H1 (cell line): ENCODE data around the gene COQ7. TPM values are rescaled to one million over a fixed set of nuclear protein-coding genes. Genes with fewer than 3 reads are reported as not detected.

Experiments used
- CTCF ChIA-PET: fragments of 300-600 bp; sonication (Branson Sonifier 250); formaldehyde crosslinking; loops from one replicate; lab custom pipeline; 2021; ENCODE audit not compliant: partially characterized antibody; lab: Charles Lee
- POLR2A ChIA-PET: fragments of 300-600 bp; sonication (Branson Sonifier 250); formaldehyde crosslinking; loops from one replicate; lab custom pipeline; 2021; ENCODE audit warnings: inconsistent platforms; ENCODE audit not compliant: partially characterized antibody; lab: Charles Lee
- DNase-seq, 2 experiments: peaks; one replicate each; pipeline versions ENCODE4 v3.0.0 to v3.0.0-alpha.2; 2010 to 2022; ENCODE audit warnings: low spot score in 2 of 2, low read depth in 1 of 2, mixed read lengths in 1 of 2
- FAIRE-seq: peaks from 2 replicates; lab custom pipeline; 2011; peaks lifted over from hg19 to GRCh38; lab: Jason Lieb, UNC
- H2AFZ ChIP-seq: 2 replicates; pipeline ENCODE4 v1.8.1; 2012; ENCODE audit warnings: low read length, inconsistent platforms
- H2AK5ac ChIP-seq: 2 replicates; pipeline ENCODE4 v1.6.1; 2013; ENCODE audit warnings: low read depth, low read length
- H2BK120ac ChIP-seq: replicated peaks from 2 replicates; pipeline ENCODE3; 2013; ENCODE audit warnings: low read depth, low read length, inconsistent platforms
- H2BK12ac ChIP-seq: 2 replicates; pipeline ENCODE4 v1.6.1; 2013; ENCODE audit warnings: low read depth, low read length
- H2BK15ac ChIP-seq: 2 replicates; pipeline ENCODE4 v1.6.1; 2013; ENCODE audit warnings: low read length
- H2BK20ac ChIP-seq: 2 replicates; pipeline ENCODE4 v1.6.1; 2013; ENCODE audit warnings: low read length
- H2BK5ac ChIP-seq: 2 replicates; pipeline ENCODE4 v1.6.1; 2013; ENCODE audit warnings: low read depth, low read length
- H3K14ac ChIP-seq: 2 replicates; pipeline ENCODE4 v1.6.1; 2013; ENCODE audit warnings: inconsistent platforms; ENCODE audit not compliant: insufficient read length
- H3K18ac ChIP-seq: 2 replicates; pipeline ENCODE4 v1.6.1; 2013; ENCODE audit warnings: low read length; ENCODE audit errors: extremely low read depth
- H3K23ac ChIP-seq: 2 replicates; pipeline ENCODE4 v1.6.1; 2013; ENCODE audit warnings: inconsistent platforms; ENCODE audit not compliant: insufficient read length
- H3K23me2 ChIP-seq: 2 replicates; pipeline ENCODE4 v1.6.1; 2013; ENCODE audit warnings: low read depth, low read length
- H3K27ac ChIP-seq: 2 replicates; pipeline ENCODE4 v1.6.1; 2011; ENCODE audit warnings: low read depth, low read length, inconsistent platforms
- H3K27me3 ChIP-seq, 4 experiments: replicated peaks in 1 of 4; 1 replicate in 1 of 4; 2 replicates in 3 of 4; pipeline versions ENCODE4 v1.6.1 to v1.8.1; 2011 to 2013; ENCODE audit warnings: low read length in 3 of 4, mild to moderate bottlenecking in 3 of 4, inconsistent platforms in 2 of 4, mixed read lengths in 2 of 4, moderate library complexity in 1 of 4; ENCODE audit not compliant: control insufficient read depth in 3 of 4, insufficient read depth in 3 of 4; ENCODE audit errors: extremely low read depth in 1 of 4
- H3K36me3 ChIP-seq, 4 experiments: 2 replicates each; pipeline versions ENCODE4 v1.6.1 to v1.8.1; 2011 to 2013; ENCODE audit warnings: mild to moderate bottlenecking in 4 of 4, low read length in 3 of 4, moderate library complexity in 2 of 4, control low read depth in 1 of 4, inconsistent platforms in 1 of 4; ENCODE audit not compliant: insufficient read depth in 4 of 4, control insufficient read depth in 2 of 4
- H3K4ac ChIP-seq: replicated peaks from 2 replicates; pipeline ENCODE3; 2013; ENCODE audit warnings: low read length, low read depth, mixed read lengths, inconsistent platforms; ENCODE audit not compliant: insufficient read length
- H3K4me1 ChIP-seq, 4 experiments: replicated peaks in 1 of 4; 1 replicate in 1 of 4; 2 replicates in 3 of 4; pipeline versions ENCODE4 v1.6.1 to v1.8.1; 2011 to 2013; ENCODE audit warnings: low read length in 3 of 4, inconsistent platforms in 2 of 4, mixed read lengths in 1 of 4; ENCODE audit not compliant: insufficient read depth in 4 of 4, control insufficient read depth in 3 of 4
- H3K4me2 ChIP-seq, 2 experiments: 2 replicates each; pipeline versions ENCODE4 v1.6.1 to v1.8.1; 2011 to 2013; ENCODE audit warnings: low read depth in 2 of 2, low read length in 2 of 2, control low read depth in 1 of 2, inconsistent platforms in 1 of 2, mild to moderate bottlenecking in 1 of 2; ENCODE audit not compliant: insufficient read depth in 1 of 2
- H3K4me3 ChIP-seq, 4 experiments: fragments of 200-600, 300-600 bp in 1 of 4; sonication (generic), shearing (Covaris generic), sonication (Bioruptor Twin) in 1 of 4; 2 replicates each; pipeline versions ENCODE4 v1.5.1 to v1.8.1; 2011 to 2016; ENCODE audit warnings: low read length in 4 of 4, low read depth in 3 of 4, control low read depth in 2 of 4, inconsistent platforms in 2 of 4, mild to moderate bottlenecking in 2 of 4, mixed read lengths in 1 of 4, moderate library complexity in 1 of 4; ENCODE audit not compliant: insufficient read depth in 2 of 4; ENCODE audit errors: extremely low read depth in 1 of 4
- H3K56ac ChIP-seq: replicated peaks from 2 replicates; pipeline ENCODE3; 2013; ENCODE audit warnings: low read depth, mild to moderate bottlenecking, mixed read lengths, low read length, inconsistent platforms; ENCODE audit not compliant: insufficient read length
- H3K79me1 ChIP-seq: 2 replicates; pipeline ENCODE4 v1.6.1; 2013; ENCODE audit warnings: low read depth, low read length, control low read depth
- H3K79me2 ChIP-seq, 2 experiments: 2 replicates each; pipeline versions ENCODE4 v1.6.1 to v1.8.1; 2012 to 2013; ENCODE audit warnings: low read length in 2 of 2, mild to moderate bottlenecking in 2 of 2, inconsistent platforms in 1 of 2; ENCODE audit not compliant: insufficient read depth in 2 of 2, control insufficient read depth in 1 of 2
- H3K9ac ChIP-seq, 4 experiments: replicated peaks in 1 of 4; 1 replicate in 1 of 4; 2 replicates in 3 of 4; pipeline versions ENCODE4 v1.6.1 to v1.8.1; 2011 to 2013; ENCODE audit warnings: low read depth in 3 of 4, low read length in 3 of 4, control low read depth in 2 of 4, mild to moderate bottlenecking in 2 of 4, moderate library complexity in 2 of 4, inconsistent platforms in 1 of 4; ENCODE audit errors: extremely low read depth in 1 of 4
- H3K9me3 ChIP-seq, 2 experiments: 2 replicates each; pipeline versions ENCODE4 v1.6.1 to v1.8.1; 2012 to 2013; ENCODE audit warnings: mild to moderate bottlenecking in 2 of 2, moderate library complexity in 2 of 2, control low read depth in 1 of 2, inconsistent platforms in 1 of 2, low read depth in 1 of 2, low read length in 1 of 2, mixed read lengths in 1 of 2; ENCODE audit not compliant: insufficient read depth in 2 of 2
- H4K20me1 ChIP-seq, 2 experiments: replicated peaks in 1 of 2; 2 replicates each; pipeline versions ENCODE3 to v1.8.1; 2011 to 2013; ENCODE audit warnings: inconsistent platforms in 2 of 2, low read length in 2 of 2, mild to moderate bottlenecking in 1 of 2; ENCODE audit not compliant: insufficient read depth in 2 of 2, control insufficient read depth in 1 of 2
- H4K5ac ChIP-seq: 2 replicates; pipeline ENCODE4 v1.6.1; 2013; ENCODE audit warnings: low read length, low read depth, mixed read lengths, inconsistent platforms; ENCODE audit not compliant: insufficient read length
- H4K8ac ChIP-seq: 2 replicates; pipeline ENCODE4 v1.8.0; 2013; ENCODE audit warnings: mild to moderate bottlenecking, moderate library complexity, low read length, inconsistent platforms; ENCODE audit not compliant: insufficient read depth; ENCODE audit errors: extremely low read depth
- H4K91ac ChIP-seq: replicated peaks from 2 replicates; pipeline ENCODE3; 2013; ENCODE audit warnings: low read length, mixed read lengths, inconsistent platforms; ENCODE audit not compliant: insufficient read length
- BACH1 ChIP-seq: IDR thresholded peaks from 2 replicates; pipeline ENCODE4 v1.6.1; 2012; ENCODE audit warnings: low read length, improper control_type of control experiment
- CBX8 ChIP-seq: fragments of 300-800, 300-1000 bp; sonication (generic); IDR thresholded peaks from 2 replicates; pipeline ENCODE4 v1.7.1; 2016; ENCODE audit warnings: low read depth, low read length, borderline replicate concordance
- CHD2 ChIP-seq: IDR thresholded peaks from 2 replicates; pipeline ENCODE4 v1.6.1; 2012; ENCODE audit warnings: low read length, improper control_type of control experiment
- EP300 ChIP-seq, 2 experiments: IDR thresholded peaks; 1 replicate in 1 of 2; 2 replicates in 1 of 2; pipeline ENCODE4 v1.6.1; 2011 to 2012; ENCODE audit warnings: low read depth in 2 of 2, low read length in 2 of 2, mild to moderate bottlenecking in 2 of 2, borderline replicate concordance in 1 of 2, inconsistent platforms in 1 of 2, moderate library complexity in 1 of 2
- FOSL1 ChIP-seq: IDR thresholded peaks from 2 replicates; pipeline ENCODE4 v1.6.1; 2011; ENCODE audit warnings: mild to moderate bottlenecking, low read depth, low read length, moderate library complexity; ENCODE audit not compliant: insufficient read depth
- POLR2AphosphoS5 ChIP-seq: IDR thresholded peaks from 2 replicates; pipeline ENCODE4 v1.6.1; 2011; ENCODE audit warnings: low read depth, low read length
- RXRA ChIP-seq: IDR thresholded peaks from 2 replicates; pipeline ENCODE4 v1.6.1; 2011; ENCODE audit warnings: low read depth, mild to moderate bottlenecking, low read length, moderate library complexity; ENCODE audit not compliant: insufficient read depth
- SP1 ChIP-seq: IDR thresholded peaks from 2 replicates; pipeline ENCODE4 v1.6.1; 2011; ENCODE audit warnings: low read depth, low read length
- SRF ChIP-seq: IDR thresholded peaks from 2 replicates; pipeline ENCODE4 v1.6.1; 2011; ENCODE audit warnings: mild to moderate bottlenecking, low read depth, low read length, moderate library complexity
- TBP ChIP-seq: IDR thresholded peaks from 2 replicates; pipeline ENCODE4 v1.6.1; 2011; ENCODE audit warnings: low read depth, low read length, improper control_type of control experiment
- WGBS, 2 experiments: shearing (Covaris generic) in 1 of 2; methylation state at CpG; one replicate each; pipeline versions ENCODE4 v1.1.6 to v1.1.7; 2013 to 2015; ENCODE audit warnings: low lambda C conversion rate in 2 of 2, mixed read lengths in 2 of 2, inconsistent platforms in 1 of 2, low coverage in 1 of 2, missing lambda C conversion rate in 1 of 2; ENCODE audit not compliant: insufficient replicate concordance in 2 of 2, insufficient coverage in 1 of 2, insufficient read length in 1 of 2; ENCODE audit errors: extremely low coverage in 1 of 2, missing lambda C conversion rate in 1 of 2; 5-methylcytosine and 5-hydroxymethylcytosine counted together
- polyA plus RNA-seq, 7 experiments: library from polyadenylated mRNA; depleted of rRNA in 3 of 7; stranded (reverse) in 5 of 7; unstranded in 2 of 7; fragments of >200 nt in 5 of 7; fragments of 200-250 nt in 2 of 7; gene quantifications; 1 replicate in 5 of 7; 2 replicates in 1 of 7; 4 replicates in 1 of 7; pipeline versions ENCODE4 v1.2.1 to v1.2.3, GENCODE V29; 2011 to 2013; ENCODE audit warnings: missing spikeins in 2 of 7, mixed read lengths in 2 of 7
- total RNA-seq: library from RNA; stranded (reverse); fragmentation: NEBNext Ultra II Directional; extraction: Animal tissue kit (Norgen Biotek cat#: 25700); gene quantifications from 2 replicates; pipeline ENCODE4 v1.2.1, GENCODE V29; 2021

The COQ7 gene
- total and polyA plus RNA-seq, 2 of the 8 experiments (the other 6 are each of a cell fraction or from before 2014, with no cell fraction given), result 7.1 to 15.2 TPM

DNA sequence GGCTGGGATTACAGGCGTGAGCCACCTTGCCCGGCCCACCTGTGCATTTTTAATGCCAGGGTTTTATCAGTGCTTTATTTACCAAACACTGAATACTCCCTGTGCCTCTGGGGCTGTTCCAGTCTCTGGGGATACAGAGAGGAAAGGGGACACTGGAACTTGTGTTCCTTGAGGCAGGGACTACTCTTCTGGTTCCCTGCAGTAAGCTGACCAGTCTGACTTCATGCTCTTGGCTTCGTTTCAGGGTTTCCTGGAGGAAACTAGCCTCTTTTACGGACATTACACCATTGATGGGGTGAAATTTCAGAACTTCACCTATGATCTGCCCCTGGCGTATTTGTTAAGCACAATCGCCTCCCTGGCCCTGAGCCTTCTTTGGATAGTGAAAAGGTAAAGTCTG, 37.4 kb upstream of the COQ7 start:
- Histone ChIP-seq H3K4me1 (no peaks in the 10 kb centered on the region), H3K4me2 (no peak overlapping the region), H3K27me3 (no peaks in the 10 kb centered on the region), H3K9me3 (no peaks in the 10 kb centered on the region), H2BK15ac (no peak overlapping the region), H3K18ac (no peak overlapping the region), H2BK20ac (no peak overlapping the region), H3K36me3 (peaks cover 0 to 2% (median 0%) of the 10 kb centered on the region in 4 experiments; a peak in 1 of 8 replicates), H4K8ac (no peak overlapping the region), H2AK5ac (no peak overlapping the region), H2AFZ (no peak overlapping the region), H3K4me3 (no peak overlapping the region), H3K9ac (no peak overlapping the region), H4K91ac (no peak overlapping the region), H2BK5ac (no peak overlapping the region), H3K56ac (no peak overlapping the region), H3K14ac (no peak overlapping the region), H3K79me1 (no peaks in the 10 kb centered on the region), H4K20me1 (no peaks in the 10 kb centered on the region), H2BK120ac (no peak overlapping the region), H3K23ac (no peak overlapping the region), H3K27ac (no peak overlapping the region), H3K4ac (no peak overlapping the region), H4K5ac (no peak overlapping the region), H3K23me2 (no peaks in the 10 kb centered on the region; the same call in 1 of the 2 replicates), H2BK12ac (no peak overlapping the region), H3K79me2 (no peaks in the 10 kb centered on the region)
- POLR2A ChIA-PET, result interaction anchor here (0.6 kb wide), 1 partner anchor 24 kb away, joined by 3 read pairs; no protein-coding TSS in a partner anchor
- 96% methylated on average over 6 of the region's 6 CpGs; no CpG with 5 or more reads in 1 of the 2 experiments for WGBS, 2 experiments
- DNase-seq (no peak), FAIRE-seq (no peak)
- CTCF ChIA-PET, result interaction anchor here (1.1 kb wide), 1 partner anchor 13 kb away, joined by 3 read pairs; no protein-coding TSS in a partner anchor
- no peak for TF ChIP-seq SP1
- no peak for TF ChIP-seq EP300 (IDR thresholded peaks at IDR 0.05; ENCODE audit: borderline replicate concordance in 1 of 2, low read depth in 2 of 2, low read length in 2 of 2)
- no peak for TF ChIP-seq TBP
- TF ChIP-seq SRF, result no peak
- no peak for TF ChIP-seq CHD2
- TF ChIP-seq BACH1, result no peak
- no peak for TF ChIP-seq RXRA
- TF ChIP-seq FOSL1, result no peak
- TF ChIP-seq CBX8, result no peak
- TF ChIP-seq POLR2AphosphoS5, result no peak
